ENCODE measurements around the gene PLA2G2C. TPM values are rescaled to one million over a fixed set of nuclear protein-coding genes. Genes with fewer than 3 reads are reported as not detected.
"Not testable (repeated sequence)": the region's sequence is repeated elsewhere in the genome, so short reads cannot be mapped to it uniquely, and the experiment has no call there.

PLA2G2C gene, protein sequence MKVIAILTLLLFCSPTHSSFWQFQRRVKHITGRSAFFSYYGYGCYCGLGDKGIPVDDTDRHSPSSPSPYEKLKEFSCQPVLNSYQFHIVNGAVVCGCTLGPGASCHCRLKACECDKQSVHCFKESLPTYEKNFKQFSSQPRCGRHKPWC
- total RNA-seq (not detected in 2 replicates), polyA plus RNA-seq (not detected in 2 replicates)

GRCh38 chr1:20185834-20186782, at the start of gene PLA2G2C, which contains the start of gene UBXN10:
Gene PLA2G2C, minus strand, starts transcription at chr1:20186518. Its CDS starts 9,155 bp downstream, at chr1:20177363.
Gene UBXN10, plus strand, starts transcription at chr1:20186096. Its CDS starts 4,466 bp downstream, at chr1:20190562.
- peak within 1 kb of the TSS; percentile 49 for H3K4me3 ChIP-seq
- peak; percentile 60 to 66 for DNase-seq (ENCODE audit: low read depth in 1 of 2, low spot score in 1 of 2)
- TF ChIP-seq, protein P1, sequence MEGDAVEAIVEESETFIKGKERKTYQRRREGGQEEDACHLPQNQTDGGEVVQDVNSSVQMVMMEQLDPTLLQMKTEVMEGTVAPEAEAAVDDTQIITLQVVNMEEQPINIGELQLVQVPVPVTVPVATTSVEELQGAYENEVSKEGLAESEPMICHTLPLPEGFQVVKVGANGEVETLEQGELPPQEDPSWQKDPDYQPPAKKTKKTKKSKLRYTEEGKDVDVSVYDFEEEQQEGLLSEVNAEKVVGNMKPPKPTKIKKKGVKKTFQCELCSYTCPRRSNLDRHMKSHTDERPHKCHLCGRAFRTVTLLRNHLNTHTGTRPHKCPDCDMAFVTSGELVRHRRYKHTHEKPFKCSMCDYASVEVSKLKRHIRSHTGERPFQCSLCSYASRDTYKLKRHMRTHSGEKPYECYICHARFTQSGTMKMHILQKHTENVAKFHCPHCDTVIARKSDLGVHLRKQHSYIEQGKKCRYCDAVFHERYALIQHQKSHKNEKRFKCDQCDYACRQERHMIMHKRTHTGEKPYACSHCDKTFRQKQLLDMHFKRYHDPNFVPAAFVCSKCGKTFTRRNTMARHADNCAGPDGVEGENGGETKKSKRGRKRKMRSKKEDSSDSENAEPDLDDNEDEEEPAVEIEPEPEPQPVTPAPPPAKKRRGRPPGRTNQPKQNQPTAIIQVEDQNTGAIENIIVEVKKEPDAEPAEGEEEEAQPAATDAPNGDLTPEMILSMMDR (IDR thresholded peaks at IDR 0.05; ENCODE audit: low read depth, low read length): no peak
- H3K27ac ChIP-seq: no peak within 1 kb of the TSS
- H3K36me3 ChIP-seq: no peaks in the 10 kb centered on the region
- H3K4me1 ChIP-seq (ENCODE audit: low read depth): no peaks in the 10 kb centered on the region
- no peaks in the 10 kb centered on the region for H3K9me3 ChIP-seq (ENCODE audit: low read depth)
- H3K27me3 ChIP-seq: no peaks in the 10 kb centered on the region

DNA sequence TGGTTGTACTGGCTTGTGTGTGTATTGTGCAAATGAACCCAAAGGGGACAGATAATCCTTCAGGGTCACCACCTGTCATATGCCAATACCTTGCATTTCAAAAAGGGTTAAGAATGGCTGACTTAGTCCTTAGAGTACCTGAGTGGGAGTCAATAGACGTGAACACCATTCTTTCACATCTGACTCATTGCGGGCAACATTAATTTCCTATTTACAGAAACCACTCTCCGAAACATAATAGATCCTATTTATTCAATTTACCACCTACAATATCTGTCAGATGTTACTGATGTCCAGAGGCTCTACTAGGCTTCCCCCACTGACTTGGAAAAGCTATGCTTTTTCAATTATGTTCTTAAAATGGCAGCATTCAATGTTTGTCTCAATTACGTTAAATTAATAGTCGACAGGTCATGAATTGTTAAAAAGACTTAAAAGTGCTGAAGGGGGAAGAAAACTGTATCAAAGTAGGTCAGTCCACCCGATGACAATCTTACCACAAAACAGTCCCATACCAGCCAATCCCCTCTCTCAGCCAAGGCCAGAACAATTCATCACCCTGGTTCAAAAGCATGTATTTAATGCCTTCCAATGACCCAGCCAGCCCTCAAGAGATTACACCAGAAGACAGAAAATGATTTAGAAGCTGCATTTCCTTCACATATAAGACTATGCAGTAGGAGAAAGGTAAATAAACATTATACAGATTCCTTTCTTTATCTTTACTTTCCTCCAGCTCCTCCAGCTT, 48.6 kb upstream of the PLA2G2C start:
- Histone ChIP-seq H3K4me1 (ENCODE audit: low read depth) (peaks cover 7% of the 10 kb centered on the region), H3K27me3 (no peaks in the 10 kb centered on the region), H3K27ac (no peak overlapping the region), H3K36me3 (no peaks in the 10 kb centered on the region), H3K4me3 (no peak overlapping the region), H3K9me3 (ENCODE audit: low read depth) (no peaks in the 10 kb centered on the region)
- TF ChIP-seq, protein P1 (IDR thresholded peaks at IDR 0.05; ENCODE audit: low read depth, low read length): no peak
- no peak for DNase-seq (ENCODE audit: low read depth in 1 of 2, low spot score in 1 of 2)

DNA sequence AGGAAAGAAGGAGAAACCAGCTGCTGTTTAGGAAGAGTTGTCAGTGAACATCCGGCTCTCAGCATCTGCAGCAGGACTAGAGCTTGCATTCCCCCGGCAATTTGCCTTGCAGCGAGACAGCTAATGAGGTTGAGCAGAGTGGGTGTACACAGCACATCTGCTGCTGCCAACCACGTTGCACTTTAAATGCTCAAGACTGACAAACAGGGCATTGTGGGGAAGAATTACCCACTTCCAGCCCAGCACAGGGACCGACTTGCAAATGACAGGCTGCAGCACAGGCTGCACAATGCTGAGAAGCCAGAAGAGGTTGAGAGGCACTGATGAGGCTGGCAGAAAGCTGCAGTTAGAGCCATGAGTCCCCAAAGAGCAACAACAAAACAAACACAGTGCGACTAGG, 47.5 kb upstream of the PLA2G2C start:
- Histone ChIP-seq H3K4me1 (ENCODE audit: low read depth) (peaks cover 7% of the 10 kb centered on the region), H3K9me3 (ENCODE audit: low read depth) (no peaks in the 10 kb centered on the region), H3K36me3 (no peaks in the 10 kb centered on the region), H3K27me3 (peaks cover 4% of the 10 kb centered on the region), H3K4me3 (no peak overlapping the region), H3K27ac (no peak overlapping the region)
- DNase-seq (ENCODE audit: low read depth in 1 of 2, low spot score in 1 of 2): no peak
- TF ChIP-seq, protein P1 (IDR thresholded peaks at IDR 0.05; ENCODE audit: low read depth, low read length): no peak

- TF ChIP-seq, protein P1 (IDR thresholded peaks at IDR 0.05; ENCODE audit: low read depth, low read length): peak; percentile 43
These were observed 47.1 kb upstream of the PLA2G2C start for GRCh38 chr1:20233394-20233793.

DNA sequence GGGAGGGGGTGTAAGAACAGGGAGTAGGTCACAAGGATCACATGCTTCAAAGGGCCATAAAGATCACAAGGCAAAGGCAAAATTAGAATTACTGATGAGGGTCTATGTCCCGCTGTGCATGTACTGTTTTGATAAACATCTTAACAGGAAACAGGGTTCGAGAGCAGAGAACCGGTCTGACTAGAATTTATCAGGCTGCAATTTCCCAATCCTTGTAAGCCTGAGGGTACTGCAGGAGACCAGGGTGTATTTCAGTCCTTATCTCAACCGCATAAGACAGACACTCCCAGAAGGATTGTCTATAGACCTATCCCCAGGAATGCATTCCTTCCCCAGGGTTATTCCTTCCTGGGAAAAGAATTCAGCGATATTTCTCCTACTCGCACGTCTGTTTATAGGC, 46.2 kb upstream of the PLA2G2C start:
- H3K4me1 ChIP-seq (ENCODE audit: low read depth); H3K27me3 ChIP-seq; DNase-seq (ENCODE audit: low read depth in 1 of 2, low spot score in 1 of 2); H3K27ac ChIP-seq; H3K4me3 ChIP-seq; H3K9me3 ChIP-seq (ENCODE audit: low read depth); H3K36me3 ChIP-seq: not testable (repeated sequence)

More at GRCh38 chr1:20233394-20233793, 47.1 kb upstream of the PLA2G2C start:
- H3K36me3 ChIP-seq: no peaks in the 10 kb centered on the region
- H3K9me3 ChIP-seq (ENCODE audit: low read depth): no peaks in the 10 kb centered on the region
- H3K27me3 ChIP-seq: peaks cover 8% of the 10 kb centered on the region
- H3K4me3 ChIP-seq: no peak overlapping the region
- peaks cover 7% of the 10 kb centered on the region for H3K4me1 ChIP-seq (ENCODE audit: low read depth)
- no peak overlapping the region for H3K27ac ChIP-seq
- DNase-seq (ENCODE audit: low read depth in 1 of 2, low spot score in 1 of 2): peak in 1 of 2 donors; percentile 28
